Mucosa of descending colon (tissue), 3 donors: ENCODE results near the gene ACAT2. TPM values are rescaled to one million over a fixed set of nuclear protein-coding genes. Genes with fewer than 3 reads are reported as not detected.
A peak's percentile ranks its signal among the peaks of the same experiment; 100 is the strongest.
"Not testable (repeated sequence)": the region's sequence is repeated elsewhere in the genome, so short reads cannot be mapped to it uniquely, and the experiment has no call there.

ENCODE experiments used
- ATAC-seq: fragments of 200-7000 bp; cut with Tn5 transposase; one replicate; pipeline ENCODE4 v1.9.1; 2020; ENCODE audit warnings: mild to moderate bottlenecking, moderate library complexity
- DNase-seq, 3 donors: peaks; one replicate each; pipeline ENCODE4 v3.0.0-alpha.2; 2020
- H3K36me3 ChIP-seq: fragments of 200-600 bp; one replicate; pipeline ENCODE4 v1.8.0; 2021; ENCODE audit warnings: low read depth, mild to moderate bottlenecking
- H3K4me1 ChIP-seq: fragments of 200-600 bp; one replicate; pipeline ENCODE4 v1.8.0; 2021; ENCODE audit warnings: low read depth, mild to moderate bottlenecking
- H3K4me3 ChIP-seq: fragments of 200-600 bp; one replicate; pipeline ENCODE4 v1.8.0; 2021; ENCODE audit warnings: mild to moderate bottlenecking
- H3K9me3 ChIP-seq: fragments of 200-600 bp; one replicate; pipeline ENCODE4 v1.8.0; 2021; ENCODE audit warnings: mild to moderate bottlenecking
- CTCF ChIP-seq: fragments of 200-600 bp; IDR thresholded peaks from one replicate; pipeline ENCODE4 v1.8.0; 2022; ENCODE audit warnings: antibody characterized with exemption, mild to moderate bottlenecking
- intact Hi-C, 2 donors: fragments of 100-400 bp; cut with DNase I in 1 of 2; cut with micrococcal nuclease in 1 of 2; formaldehyde crosslinking; loops; one replicate each; pipeline versions ENCODE4 v1.11.0 to v1.11.1; 2022; cut with DNase I, micrococcal nuclease
- long read RNA-seq, 2 donors: library from polyadenylated mRNA; unstranded; transcript quantifications; one replicate each; pipeline ENCODE4 v2.0.0, GENCODE V29; 2019 to 2021
- total RNA-seq, 3 donors: library from RNA; stranded (reverse); fragmentation: NEBNext Ultra II Directional in 2 of 3; extraction: Animal tissue kit (Norgen Biotek cat#: 25700) in 2 of 3; gene quantifications; one replicate each; pipeline versions ENCODE4 v1.2.1 to v1.2.4, GENCODE V29; 2021 to 2023
- donor health status: DM: no; HTN: no; CAD: no; lungs with moderate emphysema.
- donor health status: DM: no; HTN: no; CAD: no.
- donor health status: DM: no; HTN: yes; CAD: no.

Gene ACAT2
- 10 to 100 TPM; 31.3 to 94.1 (median 71.1) TPM for total RNA-seq
- long read RNA-seq, donor 1, transcript ACAT2-201 (9 exons, 3,180 nt) = major isoform, 43 of 48 reads
- long read RNA-seq, donor 1, partial matches to known transcripts = 2 of 48 reads
- long read RNA-seq, donor 1, other reads (novel, unspliced or antisense) = 2 of 48 reads
- long read RNA-seq, donor 2, transcript ACAT2-201 (9 exons, 3,180 nt) = major isoform, 107 of 113 reads
- long read RNA-seq, donor 2, partial matches to known transcripts = 2 of 113 reads
- long read RNA-seq, donor 2, other reads (novel, unspliced or antisense) = 4 of 113 reads

- H3K4me1 ChIP-seq = peaks cover 7% of the 10 kb centered on the region
- H3K36me3 ChIP-seq = no peaks in the 10 kb centered on the region
- no peak for TF ChIP-seq CTCF
- intact Hi-C loops = no loop called here
- H3K9me3 ChIP-seq = no peaks in the 10 kb centered on the region
- peak within 1 kb of the TSS; percentile 80 for H3K4me3 ChIP-seq
- ATAC-seq = peak; percentile 97
- DNase-seq = peak; percentile 94 to 98 (median 95)
These were observed at the start of gene ACAT2 for GRCh38 chr6:159761873-159762680. ACAT2 (plus strand) TSS chr6:159762045; CDS start chr6:159762088, 43 bp downstream.

GRCh38 chr6:159712389-159712788 lies 49.5 kb upstream of the ACAT2 start:
- H3K9me3 ChIP-seq, DNase-seq, intact Hi-C loops, H3K4me1 ChIP-seq, H3K36me3 ChIP-seq, ATAC-seq, H3K4me3 ChIP-seq: not testable (repeated sequence)

GRCh38 chr6:159713984-159714383 lies 47.9 kb upstream of the ACAT2 start:
- ATAC-seq (no peak), DNase-seq (no peak)
- no peak for TF ChIP-seq CTCF
- peaks cover 5% of the 10 kb centered on the region for H3K4me1 ChIP-seq
- no peak overlapping the region for H3K4me3 ChIP-seq
- no peaks in the 10 kb centered on the region for H3K36me3 ChIP-seq
- intact Hi-C loops = no loop called here
- no peaks in the 10 kb centered on the region for H3K9me3 ChIP-seq

- ATAC-seq = peak; percentile 66
- intact Hi-C loops = no loop called here
These were observed 47.4 kb upstream of the ACAT2 start for GRCh38 chr6:159714404-159714803.

GRCh38 chr6:159715166-159715565 lies 46.7 kb upstream of the ACAT2 start:
- Histone ChIP-seq H3K4me3 (no peak overlapping the region), H3K9me3 (no peaks in the 10 kb centered on the region), H3K4me1 (peaks cover 5% of the 10 kb centered on the region), H3K36me3 (no peaks in the 10 kb centered on the region)
- ATAC-seq (peak; percentile 16), DNase-seq (no peak)
- intact Hi-C loops = no loop called here
- TF ChIP-seq CTCF = no peak

More at GRCh38 chr6:159714404-159714803, 47.4 kb upstream of the ACAT2 start:
- no peak for TF ChIP-seq CTCF
- Histone ChIP-seq H3K4me3 (no peak overlapping the region), H3K9me3 (no peaks in the 10 kb centered on the region), H3K4me1 (peaks cover 5% of the 10 kb centered on the region), H3K36me3 (no peaks in the 10 kb centered on the region)
- no peak for DNase-seq

GRCh38 chr6:159715605-159716004 lies 46.2 kb upstream of the ACAT2 start:
- no peak overlapping the region for H3K4me3 ChIP-seq
- TF ChIP-seq CTCF = no peak
- H3K4me1 ChIP-seq = peaks cover 5% of the 10 kb centered on the region
- intact Hi-C loops = no loop called here
- DNase-seq (no peak), ATAC-seq (no peak)
- H3K36me3 ChIP-seq = no peaks in the 10 kb centered on the region
- no peaks in the 10 kb centered on the region for H3K9me3 ChIP-seq
